ENCODE results near the gene TNN.

Gene TNN

DNA sequence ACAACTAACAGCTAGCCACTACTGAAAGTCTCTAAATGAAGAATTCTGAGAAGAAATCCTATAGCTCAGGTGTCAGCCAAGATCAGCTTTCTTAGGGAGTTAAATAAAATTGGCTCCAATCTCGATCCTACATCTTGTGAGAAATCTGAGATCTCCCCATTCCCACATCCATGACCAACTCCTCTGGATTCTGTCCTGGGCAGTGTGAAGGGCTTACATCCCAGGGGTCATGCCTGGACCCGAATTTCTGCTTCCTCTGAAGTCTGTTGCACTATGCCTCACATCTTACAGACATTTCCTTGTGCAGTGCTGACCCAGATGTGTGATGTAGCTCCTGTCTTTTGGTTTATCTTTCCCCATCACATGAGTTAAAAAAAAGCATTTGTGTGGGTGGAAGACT, 4.8 kb upstream of the TNN start:
- in situ Hi-C loops (cut with MboI; ENCODE audit: low sequenced_read_pairs), result no loop called here

DNA sequence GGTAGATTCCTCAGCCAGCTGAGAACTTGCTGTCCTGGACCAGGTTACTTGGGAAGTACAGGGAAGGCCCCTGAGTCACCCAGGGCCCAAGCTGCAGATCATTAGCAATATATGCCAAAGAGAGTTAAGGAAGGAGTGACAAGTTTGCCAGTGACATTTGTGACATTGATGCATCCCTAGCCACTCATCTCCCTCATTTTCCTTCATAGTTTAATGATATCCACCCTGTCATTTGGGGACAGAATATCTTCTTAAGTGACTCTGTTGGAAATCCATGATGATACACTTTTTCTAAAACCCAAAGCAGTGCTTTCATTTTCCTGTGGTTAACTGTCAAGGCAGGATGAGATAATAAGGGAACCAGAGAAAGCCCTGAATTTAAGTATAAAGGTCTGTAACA, 3.2 kb downstream of the TNN start:
- in situ Hi-C loops (cut with MboI; ENCODE audit: low sequenced_read_pairs), result no loop called here

- in situ Hi-C loops (cut with MboI; ENCODE audit: low sequenced_read_pairs), result no loop called here
These were observed 3.8 kb downstream of the TNN start for GRCh38 chr1:175071276-175071943.

GRCh38 chr1:175072099-175072951, 4.7 kb downstream of the TNN start:
- in situ Hi-C loops (cut with MboI; ENCODE audit: low sequenced_read_pairs), result no loop called here

- in situ Hi-C loops (cut with MboI; ENCODE audit: low sequenced_read_pairs), result no loop called here
These were observed 5.4 kb downstream of the TNN start for GRCh38 chr1:175073061-175073460.

DNA sequence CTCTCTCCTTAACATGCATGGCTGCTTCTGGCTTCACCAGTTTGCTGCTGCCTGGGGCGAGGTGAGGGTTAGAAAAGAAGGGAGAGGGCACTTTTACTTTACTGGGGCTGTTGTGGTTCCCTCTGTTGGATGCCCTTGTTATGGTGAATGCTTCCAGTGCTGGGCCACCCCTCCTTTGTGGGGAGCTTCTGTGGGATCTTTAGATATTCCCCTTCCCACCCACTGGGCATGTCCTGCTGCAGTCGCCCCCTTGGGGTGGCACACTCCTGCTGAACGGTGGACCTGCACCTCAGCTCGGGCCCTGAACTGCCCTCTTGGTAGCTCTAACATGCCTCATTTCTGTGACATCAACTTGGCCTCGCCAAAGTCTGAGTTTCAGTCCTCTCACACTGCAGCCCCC, 6.0 kb downstream of the TNN start:
- in situ Hi-C loops (cut with MboI; ENCODE audit: low sequenced_read_pairs), result no loop called here

- in situ Hi-C loops (cut with MboI; ENCODE audit: low sequenced_read_pairs), result no loop called here
These were observed 8.2 kb downstream of the TNN start for GRCh38 chr1:175075572-175076568.

- in situ Hi-C loops (cut with MboI; ENCODE audit: low sequenced_read_pairs), result no loop called here
These were observed 9.9 kb downstream of the TNN start for GRCh38 chr1:175077356-175078030.

GRCh38 chr1:175078629-175079028, 11.0 kb downstream of the TNN start:
- in situ Hi-C loops (cut with MboI; ENCODE audit: low sequenced_read_pairs), result no loop called here

DNA sequence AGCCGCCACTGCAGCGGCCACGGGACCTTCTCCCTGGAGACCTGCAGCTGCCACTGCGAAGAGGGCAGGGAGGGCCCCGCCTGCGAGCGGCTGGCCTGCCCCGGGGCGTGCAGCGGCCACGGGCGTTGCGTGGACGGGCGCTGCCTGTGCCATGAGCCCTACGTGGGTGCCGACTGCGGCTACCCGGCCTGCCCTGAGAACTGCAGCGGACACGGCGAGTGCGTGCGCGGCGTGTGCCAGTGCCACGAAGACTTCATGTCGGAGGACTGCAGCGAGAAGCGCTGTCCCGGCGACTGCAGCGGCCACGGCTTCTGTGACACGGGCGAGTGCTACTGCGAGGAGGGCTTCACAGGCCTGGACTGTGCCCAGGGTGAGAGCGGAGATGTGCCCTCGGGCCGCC, 11.7 kb downstream of the TNN start:
- in situ Hi-C loops (cut with MboI; ENCODE audit: low sequenced_read_pairs), result no loop called here

- in situ Hi-C loops (cut with MboI; ENCODE audit: low sequenced_read_pairs), result no loop called here
These were observed 12.4 kb downstream of the TNN start for GRCh38 chr1:175080030-175080429.

- in situ Hi-C loops (cut with MboI; ENCODE audit: low sequenced_read_pairs), result no loop called here
These were observed 14.3 kb downstream of the TNN start for GRCh38 chr1:175081983-175082382.

GRCh38 chr1:175088525-175088951, 20.9 kb downstream of the TNN start:
- in situ Hi-C loops (cut with MboI; ENCODE audit: low sequenced_read_pairs), result no loop called here

- in situ Hi-C loops (cut with MboI; ENCODE audit: low sequenced_read_pairs), result no loop called here
These were observed 21.6 kb downstream of the TNN start for GRCh38 chr1:175089136-175089718.

- in situ Hi-C loops (cut with MboI; ENCODE audit: low sequenced_read_pairs), result no loop called here
These were observed 23.1 kb downstream of the TNN start for GRCh38 chr1:175090780-175091179.

DNA sequence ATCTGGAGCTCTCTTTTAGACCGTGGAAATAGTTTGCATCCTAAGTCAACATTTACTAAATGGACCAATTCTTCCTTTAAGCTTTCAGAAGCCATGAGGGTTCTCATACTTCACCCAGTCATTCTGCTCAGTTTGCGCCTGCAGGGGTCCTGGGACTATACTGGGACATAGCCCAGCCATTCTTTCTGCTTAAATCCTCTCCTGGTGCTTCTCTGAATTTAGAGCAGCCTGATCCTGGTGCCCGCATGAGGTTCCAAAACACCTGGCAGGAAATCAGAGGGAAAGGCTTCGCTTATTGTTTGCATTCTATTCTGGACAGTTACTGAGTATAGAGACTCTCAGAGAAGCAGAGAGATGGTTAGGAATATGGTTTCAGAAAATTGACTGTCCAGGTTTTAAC, 27.0 kb downstream of the TNN start:
- in situ Hi-C loops (cut with MboI; ENCODE audit: low sequenced_read_pairs), result no loop called here

- in situ Hi-C loops (cut with MboI; ENCODE audit: low sequenced_read_pairs), result no loop called here
These were observed 27.4 kb downstream of the TNN start for GRCh38 chr1:175095069-175095468.

GRCh38 chr1:175095978-175096607, 28.5 kb downstream of the TNN start:
- in situ Hi-C loops (cut with MboI; ENCODE audit: low sequenced_read_pairs), result no loop called here

DNA sequence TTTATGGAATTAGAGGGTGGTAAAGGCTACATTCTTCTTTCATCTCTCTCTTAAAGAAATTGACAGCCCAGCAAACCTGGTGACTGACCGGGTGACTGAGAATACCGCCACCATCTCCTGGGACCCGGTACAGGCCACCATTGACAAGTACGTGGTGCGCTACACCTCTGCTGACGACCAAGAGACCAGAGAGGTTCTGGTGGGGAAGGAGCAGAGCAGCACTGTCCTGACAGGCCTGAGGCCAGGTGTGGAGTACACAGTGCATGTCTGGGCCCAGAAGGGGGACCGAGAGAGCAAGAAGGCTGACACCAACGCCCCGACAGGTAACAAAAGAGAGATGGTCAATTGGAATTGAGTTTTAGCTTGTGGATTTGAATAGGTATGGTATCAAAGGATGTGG, 29.7 kb downstream of the TNN start:
- in situ Hi-C loops (cut with MboI; ENCODE audit: low sequenced_read_pairs), result no loop called here

- in situ Hi-C loops (cut with MboI; ENCODE audit: low sequenced_read_pairs), result no loop called here
These were observed 32.3 kb downstream of the TNN start for GRCh38 chr1:175099916-175100315.

Measured in hTERT RPE-1 (cell line).